Omental fat pad (tissue), 4 donors: Measurements from ENCODE around the gene CD24. TPM values are rescaled to one million over a fixed set of nuclear protein-coding genes. Genes with fewer than 3 reads are reported as not detected.
"Not testable (repeated sequence)": the region's sequence is repeated elsewhere in the genome, so short reads cannot be mapped to it uniquely, and the experiment has no call there.

Source experiments
- ATAC-seq: fragments of 150-250 bp; one replicate; pipeline ENCODE4 v1.9.1; 2016; ENCODE audit warnings: mild to moderate bottlenecking, moderate library complexity; ENCODE audit not compliant: low FRiP score
- DNase-seq: peaks from one replicate; pipeline ENCODE4 v3.0.0-alpha.2; 2019; ENCODE audit warnings: low spot score
- CTCF ChIP-seq, 3 donors: fragments of 450-650 bp; IDR thresholded peaks; one replicate each; pipeline ENCODE4 v1.5.1; 2016 to 2017; ENCODE audit warnings: antibody characterized with exemption in 3 of 3, mild to moderate bottlenecking in 3 of 3, moderate library complexity in 2 of 3
- total RNA-seq, 4 donors: library from RNA; depleted of rRNA; stranded (reverse); fragments of >200 nt; gene quantifications; one replicate each; pipeline ENCODE4 v1.1.0, GENCODE V29; 2016

CD24 gene
- 10 to 100 TPM in 1 of 4 donors, under 1 TPM in 3; 0.37 to 12.9 (median 0.73) TPM for total RNA-seq

- ATAC-seq (no peak), DNase-seq (no peak)
- no peak for TF ChIP-seq CTCF (IDR thresholded peaks at IDR 0.05)
These were observed at the start of gene CD24 for GRCh38 chr6:106974336-106974998. CD24 (minus strand) TSS chr6:106974729; CDS start chr6:106974646, 83 bp downstream.

- no peak for ATAC-seq
- TF ChIP-seq CTCF (IDR thresholded peaks at IDR 0.05): no peak
These were observed 47.1 kb upstream of the CD24 start for GRCh38 chr6:107021446-107022185.

GRCh38 chr6:107020239-107020638 lies 45.7 kb upstream of the CD24 start:
- no peak for TF ChIP-seq CTCF (IDR thresholded peaks at IDR 0.05)
- no peak for ATAC-seq
- DNase-seq: no peak

More at GRCh38 chr6:107021446-107022185, 47.1 kb upstream of the CD24 start:
- no peak for DNase-seq

- DNase-seq, ATAC-seq: not testable (repeated sequence)
These were observed 45.1 kb upstream of the CD24 start for GRCh38 chr6:107019628-107020027.

- no peak for TF ChIP-seq CTCF (IDR thresholded peaks at IDR 0.05)
- ATAC-seq (no peak), DNase-seq (no peak)
These were observed 44.5 kb upstream of the CD24 start for GRCh38 chr6:107019047-107019446.

GRCh38 chr6:107009499-107009898 lies 35.0 kb upstream of the CD24 start:
- DNase-seq (no peak), ATAC-seq (no peak)
- TF ChIP-seq CTCF (IDR thresholded peaks at IDR 0.05): no peak

GRCh38 chr6:106997392-106998158 lies 23.0 kb upstream of the CD24 start:
- no peak for ATAC-seq
- no peak for TF ChIP-seq CTCF (IDR thresholded peaks at IDR 0.05)
- DNase-seq: no peak
